ENCODE data around the gene DAB2IP. TPM values are rescaled to one million over a fixed set of nuclear protein-coding genes. Genes with fewer than 3 reads are reported as not detected.

Gene DAB2IP
- total and polyA plus RNA-seq, 2 donors (not counting 1 experiment from before 2014, with no cell fraction given) = 14.6 to 16.5 TPM

- Histone ChIP-seq H3K27ac (ENCODE audit: insufficient read depth, low read length) (no peak overlapping the region), H3K4me3 (replicated peaks in 1 of 4; ENCODE audit: control extremely low read depth in 1 of 4, insufficient read depth in 1 of 4, low read depth in 3 of 4, low read length in 4 of 4) (no peak overlapping the region), H3K4me1 (ENCODE audit: control insufficient read depth, extremely low read depth, insufficient read depth, low read length) (no peaks in the 10 kb centered on the region), H3K36me3 (ENCODE audit: control insufficient read depth, insufficient read depth, low read length) (peaks cover 4% of the 10 kb centered on the region), H3K79me2 (ENCODE audit: control insufficient read depth, insufficient read depth, low read length) (no peaks in the 10 kb centered on the region), H3K27me3 (ENCODE audit: control insufficient read depth, insufficient read depth, low read length) (no peaks in the 10 kb centered on the region), H3K4me2 (ENCODE audit: extremely low read depth, insufficient read depth, low read length) (no peak overlapping the region), H2AFZ (ENCODE audit: low read length) (no peak overlapping the region), H3K9ac (ENCODE audit: insufficient read depth, low read length) (no peak overlapping the region), H3K9me3 (ENCODE audit: control insufficient read depth, insufficient read depth, low read depth, low read length) (no peaks in the 10 kb centered on the region), H4K20me1 (ENCODE audit: control insufficient read depth, extremely low read depth, insufficient read depth, low read length) (no peaks in the 10 kb centered on the region)
- no peak for TF ChIP-seq EZH2 (IDR thresholded peaks at IDR 0.05; ENCODE audit: low read length, missing control alignments)
- TF ChIP-seq CTCF (conservative IDR thresholded peaks at IDR 0.05 in 1 of 2, IDR thresholded peaks at IDR 0.05 in 1 of 2; ENCODE audit: low read depth in 1 of 2, low read length in 2 of 2) = no peak
- DNase-seq (ENCODE audit: low read depth in 2 of 2) = no peak
Observed at GRCh38 chr9:121782514-121783110, 131.2 kb downstream of the DAB2IP start.

- H3K27me3 ChIP-seq (ENCODE audit: control insufficient read depth, insufficient read depth, low read length) = no peaks in the 10 kb centered on the region
- TF ChIP-seq EZH2 (IDR thresholded peaks at IDR 0.05; ENCODE audit: low read length, missing control alignments) (no peak), CTCF (conservative IDR thresholded peaks at IDR 0.05 in 1 of 2, IDR thresholded peaks at IDR 0.05 in 1 of 2; ENCODE audit: low read depth in 1 of 2, low read length in 2 of 2) (no peak)
- no peak overlapping the region for H2AFZ ChIP-seq (ENCODE audit: low read length)
- no peak for DNase-seq (ENCODE audit: low read depth in 2 of 2)
- H3K27ac ChIP-seq (ENCODE audit: insufficient read depth, low read length) = no peak overlapping the region
- no peak overlapping the region for H3K4me2 ChIP-seq (ENCODE audit: extremely low read depth, insufficient read depth, low read length)
- no peaks in the 10 kb centered on the region for H4K20me1 ChIP-seq (ENCODE audit: control insufficient read depth, extremely low read depth, insufficient read depth, low read length)
- no peaks in the 10 kb centered on the region for H3K9me3 ChIP-seq (ENCODE audit: control insufficient read depth, insufficient read depth, low read depth, low read length)
- no peaks in the 10 kb centered on the region for H3K79me2 ChIP-seq (ENCODE audit: control insufficient read depth, insufficient read depth, low read length)
- H3K9ac ChIP-seq (ENCODE audit: insufficient read depth, low read length) = no peak overlapping the region
- peaks cover 4% of the 10 kb centered on the region for H3K36me3 ChIP-seq (ENCODE audit: control insufficient read depth, insufficient read depth, low read length)
- no peak overlapping the region for H3K4me3 ChIP-seq (replicated peaks in 1 of 4; ENCODE audit: control extremely low read depth in 1 of 4, insufficient read depth in 1 of 4, low read depth in 3 of 4, low read length in 4 of 4)
- H3K4me1 ChIP-seq (ENCODE audit: control insufficient read depth, extremely low read depth, insufficient read depth, low read length) = no peaks in the 10 kb centered on the region
Observed at GRCh38 chr9:121783111-121783510, 131.7 kb downstream of the DAB2IP start.

- Histone ChIP-seq H3K27me3 (ENCODE audit: control insufficient read depth, insufficient read depth, low read length) (no peaks in the 10 kb centered on the region), H3K4me2 (ENCODE audit: extremely low read depth, insufficient read depth, low read length) (no peak overlapping the region), H2AFZ (ENCODE audit: low read length) (no peak overlapping the region), H3K27ac (ENCODE audit: insufficient read depth, low read length) (no peak overlapping the region), H3K36me3 (ENCODE audit: control insufficient read depth, insufficient read depth, low read length) (peaks cover 4% of the 10 kb centered on the region), H3K79me2 (ENCODE audit: control insufficient read depth, insufficient read depth, low read length) (no peaks in the 10 kb centered on the region), H3K9me3 (ENCODE audit: control insufficient read depth, insufficient read depth, low read depth, low read length) (no peaks in the 10 kb centered on the region), H3K4me3 (replicated peaks in 1 of 4; ENCODE audit: control extremely low read depth in 1 of 4, insufficient read depth in 1 of 4, low read depth in 3 of 4, low read length in 4 of 4) (no peak overlapping the region), H3K9ac (ENCODE audit: insufficient read depth, low read length) (no peak overlapping the region), H4K20me1 (ENCODE audit: control insufficient read depth, extremely low read depth, insufficient read depth, low read length) (no peaks in the 10 kb centered on the region), H3K4me1 (ENCODE audit: control insufficient read depth, extremely low read depth, insufficient read depth, low read length) (no peaks in the 10 kb centered on the region)
- TF ChIP-seq EZH2 (IDR thresholded peaks at IDR 0.05; ENCODE audit: low read length, missing control alignments) (no peak), CTCF (conservative IDR thresholded peaks at IDR 0.05 in 1 of 2, IDR thresholded peaks at IDR 0.05 in 1 of 2; ENCODE audit: low read depth in 1 of 2, low read length in 2 of 2) (no peak)
- DNase-seq (ENCODE audit: low read depth in 2 of 2) = no peak
Observed at GRCh38 chr9:121783521-121784507, 132.4 kb downstream of the DAB2IP start.
